Stimulated activated naive B cell treated with anti-CD40 and anti-IgM and Interleukin-4, amounts not matched to agents 10 μg/mL and 1 μg/mL and 100 μg/mL, for 72 hours (primary cell): ENCODE results near the gene PRIM2.
"Not testable (repeated sequence)": the region's sequence is repeated elsewhere in the genome, so short reads cannot be mapped to it uniquely, and the experiment has no call there.

Source experiments
- ATAC-seq, 2 donors: fragments of 150-1000 bp; cut with Tn5 transposase; replicated peaks; 2 replicates each; pipeline ENCODE4 v1.10.0; 2021; ENCODE audit warnings: moderate library complexity in 1 of 2
- DNase-seq: peaks from one replicate; pipeline ENCODE4 v3.0.0; 2021
- H3K27ac Mint-ChIP-seq: one replicate; pipeline ENCODE4 v1.8.0; 2022; ENCODE audit warnings: mild to moderate bottlenecking, mixed read lengths
- H3K27me3 Mint-ChIP-seq, 2 donors: one replicate each; pipeline ENCODE4 v1.8.0; 2022; ENCODE audit warnings: mixed read lengths in 2 of 2
- H3K36me3 Mint-ChIP-seq, 2 donors: one replicate each; pipeline ENCODE4 v1.8.0; 2022; ENCODE audit warnings: mixed read lengths in 2 of 2, mild to moderate bottlenecking in 1 of 2
- H3K4me1 Mint-ChIP-seq, 2 donors: one replicate each; pipeline ENCODE4 v1.8.0; 2022; ENCODE audit warnings: mixed read lengths in 2 of 2, mild to moderate bottlenecking in 1 of 2
- H3K4me3 Mint-ChIP-seq, 2 donors: one replicate each; pipeline ENCODE4 v1.8.0; 2022; ENCODE audit warnings: mild to moderate bottlenecking in 2 of 2, mixed read lengths in 2 of 2, moderate library complexity in 1 of 2
- H3K9me3 Mint-ChIP-seq, 2 donors: one replicate each; pipeline ENCODE4 v1.8.0; 2022; ENCODE audit warnings: mixed read lengths in 2 of 2, mild to moderate bottlenecking in 1 of 2

PRIM2 gene

DNA sequence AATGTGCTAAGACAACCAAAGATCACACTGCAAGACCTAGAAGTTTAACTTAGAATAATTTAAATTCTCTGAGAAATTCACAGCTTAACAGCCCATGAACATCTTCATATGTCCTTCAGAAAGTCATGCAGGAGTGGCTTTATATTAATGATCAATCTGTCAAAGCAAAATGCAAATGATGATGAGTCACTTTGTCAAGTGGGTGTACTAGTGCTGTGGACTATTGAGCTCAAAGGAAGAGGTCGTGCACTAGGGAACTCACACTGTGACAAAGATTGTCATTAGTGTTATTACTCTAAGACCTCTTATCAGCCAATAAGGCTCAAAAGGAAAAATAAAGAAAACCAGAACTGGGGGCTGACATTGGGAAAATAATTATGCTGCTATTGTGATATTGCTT is 343.5 kb downstream of the PRIM2 start:
- H3K4me1 Mint-ChIP-seq, H3K27me3 Mint-ChIP-seq, ATAC-seq, H3K36me3 Mint-ChIP-seq, DNase-seq, H3K4me3 Mint-ChIP-seq, H3K27ac Mint-ChIP-seq, H3K9me3 Mint-ChIP-seq: not testable (repeated sequence)

GRCh38 chr6:57668108-57668507 is 350.7 kb downstream of the PRIM2 start:
- H3K4me1 Mint-ChIP-seq, ATAC-seq, DNase-seq, H3K27me3 Mint-ChIP-seq, H3K4me3 Mint-ChIP-seq, H3K9me3 Mint-ChIP-seq, H3K27ac Mint-ChIP-seq, H3K36me3 Mint-ChIP-seq: not testable (repeated sequence)

DNA sequence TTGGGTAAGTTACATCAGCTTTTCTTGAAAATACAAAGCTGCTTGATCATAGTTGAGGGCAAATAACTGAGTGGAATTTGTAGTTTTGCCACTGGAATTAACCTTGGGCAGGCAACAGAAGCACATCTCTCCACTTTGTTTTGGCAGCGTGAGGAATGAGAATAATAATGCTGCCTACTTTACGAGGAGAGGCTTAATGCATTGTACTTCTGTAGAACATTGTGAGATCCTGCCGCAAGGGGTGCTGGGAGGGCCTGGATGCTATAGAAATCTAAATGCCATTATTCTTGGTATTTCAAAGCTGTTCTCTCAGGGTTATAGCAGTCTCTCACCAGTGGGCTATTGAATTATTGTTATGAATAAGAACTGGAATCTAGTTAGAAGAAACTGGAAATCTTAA is 353.8 kb downstream of the PRIM2 start:
- H3K4me1 Mint-ChIP-seq, H3K27ac Mint-ChIP-seq, H3K36me3 Mint-ChIP-seq, H3K4me3 Mint-ChIP-seq, DNase-seq, H3K9me3 Mint-ChIP-seq, H3K27me3 Mint-ChIP-seq, ATAC-seq: not testable (repeated sequence)

- H3K4me1 Mint-ChIP-seq, H3K27me3 Mint-ChIP-seq, H3K36me3 Mint-ChIP-seq, H3K4me3 Mint-ChIP-seq, ATAC-seq, DNase-seq, H3K27ac Mint-ChIP-seq, H3K9me3 Mint-ChIP-seq: not testable (repeated sequence)
These were observed 354.7 kb downstream of the PRIM2 start for GRCh38 chr6:57671937-57672627.

DNA sequence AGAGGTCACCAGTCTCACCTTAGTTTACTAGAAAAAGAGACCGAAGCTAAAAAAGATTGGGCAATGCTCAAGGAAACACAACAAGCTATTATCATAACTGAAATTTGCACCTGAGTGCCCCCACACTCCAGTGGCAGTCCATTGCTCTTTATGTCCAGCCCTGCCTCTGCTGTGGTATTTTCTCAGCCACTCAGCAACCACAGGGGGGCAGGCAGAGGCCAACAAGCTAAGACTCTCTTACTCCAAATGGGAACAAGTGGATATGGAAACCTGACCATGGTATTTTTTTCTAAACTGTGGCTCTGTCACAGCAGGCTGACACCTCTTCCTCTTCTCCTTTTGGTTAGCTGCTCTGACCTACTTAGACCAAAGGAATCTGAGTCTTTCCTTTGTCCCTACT is 355.9 kb downstream of the PRIM2 start:
- H3K9me3 Mint-ChIP-seq, ATAC-seq, H3K4me1 Mint-ChIP-seq, H3K27ac Mint-ChIP-seq, DNase-seq, H3K36me3 Mint-ChIP-seq, H3K4me3 Mint-ChIP-seq, H3K27me3 Mint-ChIP-seq: not testable (repeated sequence)

DNA sequence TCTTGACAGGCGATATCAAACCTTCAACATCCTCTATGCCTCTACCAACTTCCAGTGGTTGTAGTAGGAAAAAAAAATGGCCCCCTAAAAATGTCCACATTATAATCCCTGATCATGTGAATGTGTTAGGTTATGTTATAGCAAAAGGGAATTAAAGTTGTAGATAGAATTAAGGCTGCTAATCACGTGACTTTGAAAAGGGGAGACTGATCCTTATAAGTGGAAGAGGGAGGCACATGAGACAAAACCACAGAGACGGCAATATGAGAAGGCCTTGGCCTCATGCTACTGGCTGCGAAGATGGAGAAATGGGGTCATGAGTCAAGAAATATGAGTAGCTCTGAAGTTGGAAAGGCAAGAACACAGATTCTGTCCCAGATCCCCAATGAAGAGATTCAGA is 358.0 kb downstream of the PRIM2 start:
- H3K27ac Mint-ChIP-seq, H3K36me3 Mint-ChIP-seq, DNase-seq, H3K27me3 Mint-ChIP-seq, H3K4me1 Mint-ChIP-seq, H3K4me3 Mint-ChIP-seq, ATAC-seq, H3K9me3 Mint-ChIP-seq: not testable (repeated sequence)

DNA sequence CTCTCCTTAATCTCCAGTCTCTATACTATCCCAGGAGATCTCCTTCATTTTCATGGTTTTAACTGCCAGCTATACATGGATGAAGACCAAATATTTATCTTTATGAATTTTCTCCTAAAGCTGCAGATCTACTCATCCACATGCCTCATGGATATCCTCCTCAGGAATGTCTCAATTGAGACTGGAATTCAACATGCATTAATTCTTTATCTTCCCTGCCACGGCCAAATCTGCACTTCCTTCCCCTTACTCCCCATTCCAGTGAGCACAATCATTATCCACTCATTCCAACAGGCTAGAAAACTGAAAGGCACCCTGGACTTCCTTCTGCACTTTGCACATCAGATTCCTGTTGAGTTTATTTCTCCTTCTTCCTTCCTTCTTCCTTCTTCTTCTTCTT is 379.0 kb downstream of the PRIM2 start:
- not testable (repeated sequence) for H3K9me3 Mint-ChIP-seq, H3K4me3 Mint-ChIP-seq, DNase-seq, H3K27me3 Mint-ChIP-seq, H3K27ac Mint-ChIP-seq, H3K4me1 Mint-ChIP-seq, H3K36me3 Mint-ChIP-seq, ATAC-seq
